Measurements from ENCODE around the gene CEACAM19.
A peak's percentile ranks its signal among the peaks of the same experiment; 100 is the strongest.
"Not testable (repeated sequence)": the region's sequence is repeated elsewhere in the genome, so short reads cannot be mapped to it uniquely, and the experiment has no call there.

CEACAM19 gene

DNA sequence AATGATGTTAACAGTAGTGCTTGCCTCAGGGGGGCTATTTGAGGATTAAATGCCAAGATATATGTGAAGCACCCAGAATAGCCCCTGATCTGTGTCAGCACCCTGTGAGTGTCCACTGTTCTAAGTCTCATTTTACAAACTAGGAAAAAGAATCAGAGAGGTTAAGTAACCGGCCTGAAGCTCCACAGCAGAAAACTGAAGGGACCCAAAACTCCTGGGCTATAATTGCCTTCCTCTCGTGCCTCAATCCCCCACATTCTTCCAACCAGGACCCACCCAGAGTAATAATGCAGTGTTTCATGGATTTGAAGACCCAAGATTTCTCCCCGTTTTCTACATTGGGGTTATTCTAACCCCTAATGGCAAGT is 25.2 kb upstream of the CEACAM19 start:
- DNase-seq: no peak

DNA sequence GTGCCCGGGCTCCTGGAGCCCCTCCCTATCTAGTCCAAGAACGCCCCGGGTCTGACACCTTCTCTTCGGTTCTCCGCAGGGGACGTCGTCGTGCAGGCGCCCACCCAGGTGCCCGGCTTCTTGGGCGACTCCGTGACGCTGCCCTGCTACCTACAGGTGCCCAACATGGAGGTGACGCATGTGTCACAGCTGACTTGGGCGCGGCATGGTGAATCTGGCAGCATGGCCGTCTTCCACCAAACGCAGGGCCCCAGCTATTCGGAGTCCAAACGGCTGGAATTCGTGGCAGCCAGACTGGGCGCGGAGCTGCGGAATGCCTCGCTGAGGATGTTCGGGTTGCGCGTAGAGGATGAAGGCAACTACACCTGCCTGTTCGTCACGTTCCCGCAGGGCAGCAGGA is 24.1 kb upstream of the CEACAM19 start:
- DNase-seq: no peak

DNA sequence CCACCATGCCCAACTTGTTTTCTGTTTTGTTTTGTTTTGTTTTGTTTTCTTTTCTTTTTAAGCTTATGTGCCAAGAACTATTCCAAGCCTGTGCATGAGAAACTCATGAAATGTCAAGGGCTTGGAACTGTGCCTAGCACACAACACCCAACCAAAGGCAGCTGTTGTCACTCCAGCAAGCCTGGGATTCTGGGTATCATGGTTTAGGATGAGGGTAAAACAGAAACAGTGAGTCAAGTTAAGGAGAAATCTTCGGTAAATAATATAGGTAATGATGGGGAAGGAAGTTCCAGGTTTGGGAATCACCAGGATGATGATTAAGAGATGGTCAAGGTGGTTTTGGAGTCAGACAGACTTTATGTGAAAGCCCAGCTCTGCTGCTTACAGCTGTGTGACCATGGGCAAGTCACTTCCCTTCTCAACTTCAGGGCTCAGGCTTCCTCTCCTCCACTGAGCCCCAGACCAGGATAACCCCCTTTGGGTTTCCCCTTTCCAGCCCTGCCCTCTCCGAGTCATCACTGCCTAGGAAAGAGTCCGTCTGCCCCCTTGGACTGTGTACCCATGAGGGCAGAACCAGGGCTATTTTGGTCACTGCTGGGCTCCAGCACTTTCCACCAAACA is 22.5 kb upstream of the CEACAM19 start:
- DNase-seq: no peak

DNA sequence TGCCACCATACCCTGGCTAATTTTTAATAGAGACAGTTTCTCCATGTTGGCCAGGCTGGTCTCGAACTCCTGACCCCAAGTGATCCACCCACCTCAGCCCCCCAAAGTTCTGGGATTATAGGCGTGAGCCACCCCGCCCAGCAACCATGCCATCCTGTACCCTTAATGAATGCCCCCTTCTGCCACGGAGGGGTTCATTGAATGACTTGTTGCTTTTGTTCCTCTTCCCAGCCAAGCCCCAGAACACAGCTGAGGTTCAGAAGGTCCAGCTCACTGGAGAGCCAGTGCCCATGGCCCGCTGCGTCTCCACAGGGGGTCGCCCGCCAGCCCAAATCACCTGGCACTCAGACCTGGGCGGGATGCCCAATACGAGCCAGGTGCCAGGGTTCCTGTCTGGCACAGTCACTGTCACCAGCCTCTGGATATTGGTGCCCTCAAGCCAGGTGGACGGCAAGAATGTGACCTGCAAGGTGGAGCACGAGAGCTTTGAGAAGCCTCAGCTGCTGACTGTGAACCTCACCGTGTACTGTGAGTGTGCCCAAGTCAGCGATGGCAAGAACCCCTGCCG is 21.6 kb upstream of the CEACAM19 start:
- no peak for DNase-seq

DNA sequence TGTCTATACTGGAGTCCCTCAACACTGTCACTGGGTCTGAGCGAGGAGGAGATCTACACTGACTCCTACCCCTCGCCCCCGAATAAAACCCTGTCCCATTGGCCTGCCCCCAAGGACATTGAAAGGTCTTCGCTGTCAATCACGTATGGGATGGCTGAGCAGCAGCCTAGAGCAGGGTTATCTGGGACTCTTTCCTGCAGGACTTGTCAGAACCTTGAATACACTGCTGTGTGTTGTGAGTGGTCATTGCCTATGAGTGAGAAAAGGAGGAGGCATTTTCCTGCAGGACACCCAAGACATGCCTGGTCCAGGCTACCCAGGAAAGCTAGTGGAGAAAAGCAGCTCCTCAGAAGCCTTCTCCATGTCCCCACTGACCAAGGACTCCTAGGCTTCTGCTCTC is 17.9 kb upstream of the CEACAM19 start:
- DNase-seq: no peak

DNA sequence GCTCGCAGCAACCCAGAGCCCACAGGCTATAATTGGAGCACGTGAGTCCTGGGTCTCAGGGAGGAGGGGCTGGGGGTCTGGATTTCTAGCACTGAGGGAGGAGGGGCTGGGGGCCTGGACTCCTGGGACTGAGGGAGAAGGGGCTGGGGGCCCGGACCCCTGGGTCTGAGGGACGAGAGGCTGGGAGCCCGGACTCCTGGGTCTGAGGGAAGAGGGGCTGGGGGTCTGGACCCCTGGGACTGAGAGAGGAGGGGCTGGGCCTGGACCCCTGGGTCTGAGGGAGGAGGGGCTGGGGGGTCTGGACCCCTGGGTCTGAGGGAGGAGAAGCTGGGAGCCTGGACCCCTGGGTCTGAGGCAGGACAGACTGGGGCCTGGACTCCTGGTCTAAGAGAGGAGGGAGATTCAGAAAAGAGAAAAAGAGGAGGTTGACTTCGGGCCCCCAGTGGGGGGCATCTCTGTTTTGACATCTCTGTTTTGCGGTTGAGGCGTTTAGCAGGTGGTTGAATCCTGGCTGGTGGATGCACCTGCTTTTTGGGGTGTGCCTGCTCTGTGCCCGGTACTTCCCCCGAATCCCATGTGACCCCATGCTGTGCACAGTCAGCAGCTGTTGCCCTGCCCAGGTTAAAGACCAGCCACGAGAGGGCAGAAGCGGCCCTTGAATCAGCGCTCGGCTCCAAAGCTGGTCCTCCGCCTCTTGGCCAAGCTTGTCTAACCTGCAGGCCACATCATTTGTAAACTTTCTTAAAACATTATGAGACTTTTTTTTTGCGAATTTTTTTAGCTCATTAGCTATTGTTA is 17.1 kb upstream of the CEACAM19 start:
- peak in 1 of 2 experiments; percentile 22 for DNase-seq

GRCh38 chr19:44657211-44657921 is 13.9 kb upstream of the CEACAM19 start:
- peak; percentile 26 to 30 for DNase-seq

DNA sequence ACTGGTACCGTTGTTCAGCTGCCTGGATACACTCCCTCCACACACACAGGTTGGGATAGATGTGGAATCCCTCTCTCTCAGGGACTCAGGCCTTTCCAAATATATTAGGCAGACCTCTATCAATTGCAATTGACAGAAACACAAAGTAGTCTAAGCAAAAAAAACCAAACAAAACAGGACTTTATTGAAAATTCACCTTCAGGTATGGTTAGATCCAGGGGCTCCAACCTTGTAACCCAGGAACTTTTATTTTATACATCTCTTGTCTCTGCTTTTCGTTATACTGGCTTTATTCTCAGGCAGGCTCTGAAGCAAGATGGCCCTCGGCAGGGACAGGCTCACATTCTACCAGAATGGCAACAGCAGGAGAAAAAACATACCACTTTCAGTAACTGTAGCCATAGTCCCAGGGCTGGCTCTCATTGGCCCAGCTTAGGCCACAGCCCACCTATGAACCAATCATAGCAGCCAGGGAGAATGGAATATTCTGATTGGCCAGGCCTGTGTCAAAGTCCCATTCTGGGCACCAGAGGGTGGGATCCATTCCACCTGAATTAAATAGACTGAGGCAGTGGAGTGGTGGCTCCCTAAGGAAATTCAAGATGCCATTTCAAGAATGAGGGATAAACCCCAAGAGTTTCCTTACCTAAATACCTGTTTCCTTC is 13.1 kb upstream of the CEACAM19 start:
- DNase-seq: no peak

- DNase-seq: no peak
Observed at GRCh38 chr19:44660081-44660480, 11.2 kb upstream of the CEACAM19 start.

- no peak for DNase-seq
Observed at GRCh38 chr19:44661205-44661604, 10.1 kb upstream of the CEACAM19 start.

DNA sequence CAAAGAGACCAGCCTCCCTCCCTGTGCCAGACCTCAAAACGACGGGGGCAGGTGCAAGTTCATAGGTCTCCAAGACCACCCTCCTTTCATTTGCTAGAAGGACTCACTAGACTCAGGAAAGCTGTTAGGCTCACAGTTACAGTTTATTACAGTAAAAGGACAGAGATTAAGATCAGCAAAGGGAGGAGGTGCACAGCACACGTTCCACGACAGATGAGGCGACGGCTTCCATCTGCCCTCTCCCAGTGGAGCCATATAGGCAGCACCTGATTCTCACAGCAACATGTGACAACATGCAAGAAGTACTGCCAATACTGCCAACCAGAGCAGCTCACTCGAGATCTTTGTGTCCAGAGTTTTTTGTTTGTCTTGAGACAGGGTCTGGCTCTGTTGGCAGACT is 9.4 kb upstream of the CEACAM19 start:
- DNase-seq: no peak

DNA sequence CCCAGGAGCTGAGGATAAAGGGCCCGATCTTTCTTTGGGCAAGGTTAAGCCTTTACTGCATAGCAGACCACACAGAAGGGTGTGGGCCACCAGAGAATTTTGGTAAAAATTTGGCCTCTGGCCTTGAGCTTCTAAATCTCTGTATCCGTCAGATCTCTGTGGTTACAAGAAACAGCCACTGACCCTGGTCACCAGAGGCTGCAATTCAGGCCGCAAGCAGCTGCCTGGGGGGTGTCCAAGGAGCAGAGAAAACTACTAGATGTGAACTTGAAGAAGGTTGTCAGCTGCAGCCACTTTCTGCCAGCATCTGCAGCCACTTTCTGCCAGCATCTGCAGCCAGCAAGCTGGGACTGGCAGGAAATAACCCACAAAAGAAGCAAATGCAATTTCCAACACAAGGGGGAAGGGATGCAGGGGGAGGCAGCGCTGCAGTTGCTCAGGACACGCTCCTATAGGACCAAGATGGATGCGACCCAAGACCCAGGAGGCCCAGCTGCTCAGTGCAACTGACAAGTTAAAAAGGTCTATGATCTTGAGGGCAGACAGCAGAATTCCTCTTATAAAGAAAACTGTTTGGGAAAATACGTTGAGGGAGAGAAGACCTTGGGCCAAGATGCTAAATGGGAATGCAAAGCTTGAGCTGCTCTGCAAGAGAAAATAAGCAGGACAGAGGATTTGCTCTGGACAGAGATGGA is 8.4 kb upstream of the CEACAM19 start:
- no peak for DNase-seq

- no peak for DNase-seq
Observed at GRCh38 chr19:44663996-44664395, 7.3 kb upstream of the CEACAM19 start.

GRCh38 chr19:44664976-44665375 is 6.3 kb upstream of the CEACAM19 start:
- no peak for DNase-seq

DNA sequence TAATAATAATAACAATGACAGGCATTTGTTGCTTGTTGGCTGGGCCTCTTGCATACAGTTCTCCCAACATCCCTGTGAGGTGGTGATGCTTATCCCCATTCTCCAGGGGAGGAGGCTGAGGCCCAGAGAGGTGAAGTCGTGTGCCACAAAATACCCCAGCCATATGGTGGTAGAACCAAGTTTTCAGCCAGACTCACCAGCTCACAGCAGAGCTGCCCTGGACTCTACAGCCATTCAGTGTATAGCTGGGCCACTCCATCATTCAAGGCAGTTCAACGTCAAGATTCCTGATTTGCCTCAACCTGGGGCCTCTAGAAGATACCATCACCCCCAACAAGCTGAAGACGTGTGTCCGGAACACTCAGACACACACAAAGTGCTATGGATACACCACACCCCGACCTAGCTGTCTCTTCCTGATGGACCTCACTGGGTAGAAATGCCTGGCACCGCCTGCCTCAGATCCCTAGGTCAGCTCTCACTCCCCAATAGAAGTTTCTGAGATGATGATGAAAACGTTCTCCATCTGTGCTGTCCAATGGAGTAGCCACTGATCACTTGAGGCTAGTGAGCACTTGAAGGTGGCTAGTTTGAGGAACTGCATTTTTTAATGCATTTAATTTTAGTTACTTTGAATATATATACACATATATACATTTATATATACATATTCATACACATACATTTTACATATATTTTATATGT is 4.3 kb upstream of the CEACAM19 start:
- DNase-seq: no peak

DNA sequence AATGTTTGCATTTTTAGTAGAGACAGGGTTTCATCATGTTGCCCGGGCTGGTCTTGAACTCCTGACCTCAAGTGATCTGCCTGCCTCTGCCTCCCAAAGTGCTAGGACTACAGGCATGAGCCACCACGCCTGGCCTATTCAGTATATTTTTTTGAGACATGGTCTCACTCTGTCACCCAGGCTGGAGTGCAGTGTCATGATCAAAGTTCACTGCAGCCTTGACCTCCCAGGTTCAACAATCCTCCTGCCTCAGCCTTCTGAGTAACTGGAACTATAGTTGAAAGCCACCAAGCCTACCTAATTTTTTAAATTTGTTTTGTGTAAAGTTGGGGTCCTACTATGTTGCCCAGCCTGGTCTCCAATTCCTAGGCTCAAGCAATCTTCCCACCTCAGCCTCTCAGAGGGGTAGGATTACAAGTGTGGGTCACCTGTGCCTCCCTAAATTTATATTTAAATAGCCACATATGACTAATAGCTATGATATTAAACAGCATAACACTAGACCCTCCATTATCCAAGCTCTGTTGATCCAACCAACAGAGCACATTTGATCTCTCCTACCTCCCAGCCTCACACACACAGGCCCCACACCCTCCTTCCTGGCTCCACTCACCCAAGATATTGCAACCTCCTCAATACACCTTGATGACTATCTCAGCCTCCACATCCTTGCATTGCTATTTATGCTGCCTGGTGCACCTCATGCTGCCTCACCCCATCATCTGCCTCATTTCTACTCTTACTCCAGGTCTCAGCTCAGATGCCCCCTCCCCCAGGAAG is 2.1 kb upstream of the CEACAM19 start:
- no peak for DNase-seq

- not testable (repeated sequence) for DNase-seq
Observed at GRCh38 chr19:44670027-44670426, 1.3 kb upstream of the CEACAM19 start.

DNA sequence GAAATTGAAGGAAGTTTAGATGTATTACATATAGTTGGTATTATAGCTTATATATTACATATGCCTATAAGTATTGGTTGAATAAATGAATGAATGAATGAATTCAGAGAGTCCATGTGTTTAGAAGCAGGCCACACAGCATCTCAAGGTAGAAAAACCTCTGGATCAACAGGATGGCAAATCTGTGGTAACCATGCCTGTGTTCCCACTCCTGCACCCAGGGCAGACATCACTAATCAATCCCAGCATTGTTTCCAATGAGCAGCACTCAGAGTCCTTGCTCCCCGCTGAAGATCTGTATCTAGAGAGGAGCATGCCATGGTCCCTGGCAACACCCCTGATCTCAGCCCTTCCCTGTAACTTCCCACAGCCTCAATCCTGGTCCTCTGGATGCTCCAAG is 944 bp downstream of the CEACAM19 start:
- no peak for DNase-seq

DNA sequence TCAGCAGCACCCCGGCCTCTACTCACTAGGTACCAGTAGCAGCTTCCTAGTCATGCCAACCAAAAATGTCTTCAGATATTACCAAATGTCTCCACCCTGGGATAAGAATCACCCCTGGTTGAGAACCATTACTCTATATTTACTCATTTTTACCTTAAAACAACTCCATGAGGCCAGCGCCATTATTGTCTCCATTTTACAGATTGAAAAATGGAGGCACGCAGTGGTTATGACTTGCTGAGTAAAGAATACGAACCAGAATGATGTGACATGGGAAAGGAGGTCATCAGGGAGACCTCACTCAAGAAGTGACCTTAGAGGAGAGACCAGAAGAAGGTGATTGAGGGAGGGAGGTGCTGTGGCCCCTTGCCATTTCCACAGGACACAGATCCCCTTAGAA is 2.2 kb downstream of the CEACAM19 start:
- no peak for DNase-seq

DNA sequence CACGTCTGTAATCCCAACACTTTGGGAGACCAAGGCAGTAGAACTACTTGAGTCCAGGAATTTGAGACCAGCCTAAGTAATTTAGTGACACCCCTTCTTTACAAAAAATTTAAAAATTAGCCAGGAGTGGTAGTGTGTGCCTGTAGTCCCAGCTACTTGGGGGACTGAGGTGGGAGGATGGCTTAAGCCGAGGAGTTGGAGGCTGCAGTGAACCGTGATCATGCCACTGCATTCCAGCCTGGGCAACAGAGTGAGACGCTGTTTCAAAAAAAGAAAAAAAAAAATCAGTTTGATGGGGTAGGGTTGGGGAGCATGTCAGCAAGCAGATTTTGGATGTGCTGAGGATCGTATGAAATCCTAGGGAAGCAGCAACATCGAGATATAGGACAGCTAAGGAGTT is 4.2 kb downstream of the CEACAM19 start:
- DNase-seq: no peak

Measured in SHP77 (cell line).